Epithelial cell of proximal tubule (primary cell): ENCODE measurements around the gene JPT2. TPM values are rescaled to one million over a fixed set of nuclear protein-coding genes. Genes with fewer than 3 reads are reported as not detected.
"Not testable (repeated sequence)": the region's sequence is repeated elsewhere in the genome, so short reads cannot be mapped to it uniquely, and the experiment has no call there.

Experiments
- DNase-seq: peaks from one replicate; pipeline ENCODE4 v3.0.0-alpha.2; 2011; ENCODE audit warnings: low read depth
- H3K4me3 ChIP-seq: 2 replicates; pipeline ENCODE4 v1.5.1; 2011; ENCODE audit warnings: low read depth, mild to moderate bottlenecking, low read length
- CTCF ChIP-seq: conservative IDR thresholded peaks from 2 replicates; pipeline ENCODE4 v1.5.1; 2012; ENCODE audit warnings: low read depth, mild to moderate bottlenecking, low read length
- total RNA-seq: library from RNA; depleted of rRNA; stranded (reverse); fragments of >200 nt; gene quantifications from 2 replicates; pipeline ENCODE4 v1.2.3, GENCODE V29; 2015

JPT2 gene
- total RNA-seq, 1 donor from 2014 or later = 119 TPM

GRCh38 chr16:1731603-1732002, 53.5 kb downstream of the JPT2 start:
- no peak overlapping the region for H3K4me3 ChIP-seq
- DNase-seq = no peak
- TF ChIP-seq CTCF = no peak

GRCh38 chr16:1732071-1732470, 54.0 kb downstream of the JPT2 start:
- no peak for DNase-seq
- H3K4me3 ChIP-seq = no peak overlapping the region
- no peak for TF ChIP-seq CTCF

GRCh38 chr16:1732551-1732987, 54.5 kb downstream of the JPT2 start:
- H3K4me3 ChIP-seq, DNase-seq: not testable (repeated sequence)

GRCh38 chr16:1734123-1734522, 56.0 kb downstream of the JPT2 start:
- DNase-seq = no peak
- no peak overlapping the region for H3K4me3 ChIP-seq
- TF ChIP-seq CTCF = no peak

GRCh38 chr16:1734816-1735215, 56.7 kb downstream of the JPT2 start:
- TF ChIP-seq CTCF = no peak
- H3K4me3 ChIP-seq = no peak overlapping the region
- no peak for DNase-seq

GRCh38 chr16:1740234-1740633, 62.2 kb downstream of the JPT2 start:
- H3K4me3 ChIP-seq = no peak overlapping the region
- DNase-seq = no peak
- TF ChIP-seq CTCF = no peak

GRCh38 chr16:1740781-1741490, 62.9 kb downstream of the JPT2 start:
- DNase-seq = no peak
- H3K4me3 ChIP-seq = no peak overlapping the region
- TF ChIP-seq CTCF = no peak
